GM18526 (cell line): Measurements from ENCODE around the gene MTMR3.

Experiments used
- POLR2A ChIP-seq: IDR thresholded peaks from 3 replicates; pipeline ENCODE4 v1.6.1; 2011; ENCODE audit not compliant: insufficient read length; ENCODE audit errors: extremely low read depth

MTMR3 gene

GRCh38 chr22:29861672-29862297, 21.2 kb upstream of the MTMR3 start:
- TF ChIP-seq POLR2A = no peak

GRCh38 chr22:29867260-29867659, 15.7 kb upstream of the MTMR3 start:
- no peak for TF ChIP-seq POLR2A

- TF ChIP-seq POLR2A = no peak
Measured at GRCh38 chr22:29867851-29868250, 15.1 kb upstream of the MTMR3 start.

- TF ChIP-seq POLR2A = no peak
Measured at GRCh38 chr22:29870574-29870973, 12.4 kb upstream of the MTMR3 start.

GRCh38 chr22:29871684-29872083, 11.3 kb upstream of the MTMR3 start:
- TF ChIP-seq POLR2A = no peak

- TF ChIP-seq POLR2A = no peak
Measured at GRCh38 chr22:29872144-29872893, 10.7 kb upstream of the MTMR3 start.

- TF ChIP-seq POLR2A = no peak
Measured at GRCh38 chr22:29872989-29873388, 10.0 kb upstream of the MTMR3 start.

GRCh38 chr22:29873943-29874342, 9.0 kb upstream of the MTMR3 start:
- no peak for TF ChIP-seq POLR2A

GRCh38 chr22:29877620-29878019, 5.4 kb upstream of the MTMR3 start:
- TF ChIP-seq POLR2A = no peak

- TF ChIP-seq POLR2A = no peak
Measured at GRCh38 chr22:29879753-29880152, 3.2 kb upstream of the MTMR3 start.

- TF ChIP-seq POLR2A = no peak
Measured at GRCh38 chr22:29882716-29883044, 294 bp upstream of the MTMR3 start.

- TF ChIP-seq POLR2A = no peak
Measured at GRCh38 chr22:29883775-29884097, 762 bp downstream of the MTMR3 start.

- no peak for TF ChIP-seq POLR2A
Measured at GRCh38 chr22:29885610-29886009, 2.6 kb downstream of the MTMR3 start.

GRCh38 chr22:29886596-29886995, 3.6 kb downstream of the MTMR3 start:
- no peak for TF ChIP-seq POLR2A

GRCh38 chr22:29887358-29887757, 4.4 kb downstream of the MTMR3 start:
- TF ChIP-seq POLR2A = no peak

- TF ChIP-seq POLR2A = no peak
Measured at GRCh38 chr22:29890760-29891159, 7.8 kb downstream of the MTMR3 start.
